ENCODE measurements around the gene FAM168B.

- TF ChIP-seq MAFK (IDR thresholded peaks at IDR 0.05; ENCODE audit: partially characterized antibody) (no peak), KDM5A (IDR thresholded peaks at IDR 0.05) (no peak), SMC3 (IDR thresholded peaks at IDR 0.05) (no peak), CTCF (IDR thresholded peaks at IDR 0.05) (no peak), SREBF2 (IDR thresholded peaks at IDR 0.05) (no peak), REST (IDR thresholded peaks at IDR 0.05) (no peak), EP300 (IDR thresholded peaks at IDR 0.05) (no peak), RAD21 (conservative IDR thresholded peaks at IDR 0.05 in 1 of 2, IDR thresholded peaks at IDR 0.05 in 1 of 2) (no peak), PHF8 (IDR thresholded peaks at IDR 0.05; ENCODE audit: borderline replicate concordance, low read depth) (no peak), RFX5 (IDR thresholded peaks at IDR 0.05) (no peak), KDM1A (IDR thresholded peaks at IDR 0.05; ENCODE audit: low read depth) (no peak)
These were observed 32.0 kb upstream of the FAM168B start for GRCh38 chr2:131125195-131125757.

All from A549 (cell line).